ENCODE data around the gene C2orf72.
"Not testable (repeated sequence)": the region's sequence is repeated elsewhere in the genome, so short reads cannot be mapped to it uniquely, and the experiment has no call there.

Gene C2orf72

GRCh38 chr2:231037202-231037730, at the start of gene C2orf72:
TSS of gene C2orf72 (plus strand) at chr2:231037523. CDS start at chr2:231037566, 43 bp downstream.
- DNase-seq (ENCODE audit: low read depth): no peak

- no peak for DNase-seq (ENCODE audit: low read depth)
Observed at GRCh38 chr2:230989731-230990130, 47.6 kb upstream of the C2orf72 start.

- no peak for DNase-seq (ENCODE audit: low read depth)
Observed at GRCh38 chr2:230990131-230990898, 47.0 kb upstream of the C2orf72 start.

- DNase-seq (ENCODE audit: low read depth): no peak
Observed at GRCh38 chr2:230990899-230991150, 46.5 kb upstream of the C2orf72 start.

- DNase-seq (ENCODE audit: low read depth): no peak
Observed at GRCh38 chr2:230991598-230991997, 45.7 kb upstream of the C2orf72 start.

GRCh38 chr2:230995821-230996220, 41.5 kb upstream of the C2orf72 start, which contains the start of gene SPATA3:
TSS of gene SPATA3 (plus strand) at chr2:230996121. CDS start at chr2:230996234, 113 bp downstream.
- no peak for DNase-seq (ENCODE audit: low read depth)

GRCh38 chr2:230996661-230997060, 40.7 kb upstream of the C2orf72 start:
- no peak for DNase-seq (ENCODE audit: low read depth)

- DNase-seq (ENCODE audit: low read depth): peak; percentile 26
Observed at GRCh38 chr2:230998882-230999281, 38.4 kb upstream of the C2orf72 start.

GRCh38 chr2:230999477-230999876, 37.8 kb upstream of the C2orf72 start:
- no peak for DNase-seq (ENCODE audit: low read depth)

- DNase-seq (ENCODE audit: low read depth): no peak
Observed at GRCh38 chr2:231000211-231000904, 37.0 kb upstream of the C2orf72 start.

- no peak for DNase-seq (ENCODE audit: low read depth)
Observed at GRCh38 chr2:231001036-231001435, 36.3 kb upstream of the C2orf72 start.

- DNase-seq (ENCODE audit: low read depth): no peak
Observed at GRCh38 chr2:231001921-231002320, 35.4 kb upstream of the C2orf72 start.

- DNase-seq (ENCODE audit: low read depth): no peak
Observed at GRCh38 chr2:231002641-231003040, 34.7 kb upstream of the C2orf72 start.

- no peak for DNase-seq (ENCODE audit: low read depth)
Observed at GRCh38 chr2:231003186-231003585, 34.1 kb upstream of the C2orf72 start.

GRCh38 chr2:231004930-231005329, 32.4 kb upstream of the C2orf72 start:
- not testable (repeated sequence) for DNase-seq (ENCODE audit: low read depth)

- DNase-seq (ENCODE audit: low read depth): peak; percentile 29
Observed at GRCh38 chr2:231007286-231008098, 29.8 kb upstream of the C2orf72 start.

- no peak for DNase-seq (ENCODE audit: low read depth)
Observed at GRCh38 chr2:231008131-231008530, 29.2 kb upstream of the C2orf72 start.

- DNase-seq (ENCODE audit: low read depth): no peak
Observed at GRCh38 chr2:231009236-231009919, 27.9 kb upstream of the C2orf72 start.

- no peak for DNase-seq (ENCODE audit: low read depth)
Observed at GRCh38 chr2:231010201-231010730, 27.1 kb upstream of the C2orf72 start.

GRCh38 chr2:231011526-231011925, 25.8 kb upstream of the C2orf72 start:
- no peak for DNase-seq (ENCODE audit: low read depth)

GRCh38 chr2:231012463-231012862, 24.9 kb upstream of the C2orf72 start:
- no peak for DNase-seq (ENCODE audit: low read depth)

- no peak for DNase-seq (ENCODE audit: low read depth)
Observed at GRCh38 chr2:231013820-231014219, 23.5 kb upstream of the C2orf72 start.
